GM12878 (cell line): Measurements from ENCODE around the gene PSMF1. TPM values are rescaled to one million over a fixed set of nuclear protein-coding genes. Genes with fewer than 3 reads are reported as not detected.

Experiments
- ATAC-seq: fragments of 200-7000 bp; cut with Tn5 transposase; 3 replicates; pipeline ENCODE4 v1.9.1; 2020; ENCODE audit warnings: mild to moderate bottlenecking, moderate library complexity
- BruUV-seq: library from RNA; stranded (reverse); fragments of 400-500 nt; replicated peaks from 2 replicates; lab custom pipeline; 2021; lab: Mats Ljungman, UMichigan
- CTCF ChIA-PET: fragments of 300-600 bp; sonication (Branson Sonifier 250); formaldehyde crosslinking; extraction: SDS; loops from one replicate; lab custom pipeline; 2021; ENCODE audit warnings: inconsistent platforms; lab: Yijun Ruan, JAX
- POLR2A ChIA-PET: fragments of 350-600 bp; formaldehyde crosslinking; extraction: SDS; loops from one replicate; lab custom pipeline; 2021; ENCODE audit warnings: inconsistent platforms; lab: Charles Lee
- RAD21 ChIA-PET: fragments of 300-600 bp; sonication (Branson Sonifier 250); formaldehyde crosslinking; loops from one replicate; lab custom pipeline; 2023; ENCODE audit warnings: antibody characterized with exemption; ENCODE audit not compliant: unreplicated experiment; lab: Charles Lee
- SMC1A ChIA-PET: fragments of 300-600 bp; sonication (Branson Sonifier 250); formaldehyde crosslinking; loops from one replicate; lab custom pipeline; 2023; ENCODE audit not compliant: unreplicated experiment, uncharacterized antibody; lab: Charles Lee
- DNase-seq: peaks from one replicate; pipeline ENCODE4 v3.0.0-alpha.2; 2011; ENCODE audit warnings: low read depth, low spot score
- FAIRE-seq: peaks from 3 replicates; lab custom pipeline; 2011; peaks lifted over from hg19 to GRCh38; lab: Jason Lieb, UNC
- H2AFZ ChIP-seq: 2 replicates; pipeline ENCODE4 v1.6.0; 2011; ENCODE audit warnings: low read depth, low read length, control low read depth; ENCODE audit not compliant: control insufficient read depth
- H3K27ac ChIP-seq: 2 replicates; pipeline ENCODE4 v1.5.1; 2011; ENCODE audit warnings: control low read depth; ENCODE audit not compliant: control insufficient read depth, insufficient read depth
- H3K27me3 ChIP-seq, 2 experiments: replicated peaks in 1 of 2; 2 replicates each; pipeline versions ENCODE4 v1.6.0 to v1.6.1; 2011; ENCODE audit warnings: low read length in 1 of 2; ENCODE audit not compliant: control insufficient read depth in 2 of 2, insufficient read depth in 2 of 2
- H3K36me3 ChIP-seq, 2 experiments: 2 replicates each; pipeline ENCODE4 v1.5.1; 2011; ENCODE audit warnings: low read length in 1 of 2; ENCODE audit not compliant: control insufficient read depth in 2 of 2, insufficient read depth in 2 of 2
- H3K4me1 ChIP-seq: 2 replicates; pipeline ENCODE4 v1.6.1; 2011; ENCODE audit warnings: mild to moderate bottlenecking, low read length, moderate library complexity, mixed read lengths; ENCODE audit not compliant: control insufficient read depth, insufficient read depth
- H3K4me2 ChIP-seq: 2 replicates; pipeline ENCODE4 v1.6.0; 2011; ENCODE audit warnings: control low read depth; ENCODE audit not compliant: control insufficient read depth, insufficient read depth
- H3K4me3 ChIP-seq: fragments of 200-600 bp; sonication (generic); 2 replicates; pipeline ENCODE4 v1.5.1; 2016
- H3K79me2 ChIP-seq: 2 replicates; pipeline ENCODE4 v1.6.0; 2011; ENCODE audit warnings: low read length; ENCODE audit not compliant: control insufficient read depth, insufficient read depth
- H3K9ac ChIP-seq: 2 replicates; pipeline ENCODE4 v1.8.0; 2011; ENCODE audit warnings: low read length, control low read depth, mixed read lengths; ENCODE audit not compliant: control insufficient read depth, insufficient read depth
- H3K9me3 ChIP-seq: replicated peaks from 3 replicates; pipeline ENCODE4 v1.5.1; 2011; ENCODE audit warnings: mild to moderate bottlenecking, low read length; ENCODE audit not compliant: control insufficient read depth, insufficient read depth
- H4K20me1 ChIP-seq: 2 replicates; pipeline ENCODE4 v1.6.0; 2011; ENCODE audit not compliant: control insufficient read depth, insufficient read depth
- NFXL1 ChIP-seq: fragments of 450-650 bp; IDR thresholded peaks from 2 replicates; pipeline ENCODE4 v1.6.1; 2017; ENCODE audit warnings: antibody characterized with exemption, mild to moderate bottlenecking, borderline replicate concordance
- RAD21 ChIP-seq: IDR thresholded peaks from 2 replicates; pipeline ENCODE4 v1.6.1; 2011; ENCODE audit warnings: mild to moderate bottlenecking, low read depth, low read length, moderate library complexity; ENCODE audit not compliant: insufficient read depth
- SREBF1 ChIP-seq: IDR thresholded peaks from 2 replicates; pipeline ENCODE4 v1.6.1; 2012; ENCODE audit warnings: mild to moderate bottlenecking, low read length
- SRF ChIP-seq, 2 experiments: IDR thresholded peaks; 2 replicates each; pipeline ENCODE4 v1.6.1; 2011; ENCODE audit warnings: low read depth in 2 of 2, low read length in 2 of 2, mild to moderate bottlenecking in 1 of 2, moderate library complexity in 1 of 2
- SUPT20H ChIP-seq: IDR thresholded peaks from 2 replicates; pipeline ENCODE4 v1.6.1; 2011; ENCODE audit warnings: low read depth, mild to moderate bottlenecking, low read length, moderate library complexity, borderline replicate concordance; ENCODE audit not compliant: control insufficient read depth
- ZBTB11 ChIP-seq: fragments of 450-650 bp; formaldehyde crosslinking; IDR thresholded peaks from 2 replicates; pipeline ENCODE4 v1.5.0; 2022; ENCODE audit warnings: mild to moderate bottlenecking, missing genetic modification characterization
- ZNF384 ChIP-seq: IDR thresholded peaks from 2 replicates; pipeline ENCODE4 v1.6.1; 2012; ENCODE audit warnings: low read depth, mild to moderate bottlenecking, low read length, improper control_type of control experiment, borderline replicate concordance
- ZNF592 ChIP-seq: fragments of 450-650 bp; IDR thresholded peaks from 2 replicates; pipeline ENCODE4 v1.6.1; 2017; ENCODE audit warnings: mild to moderate bottlenecking, moderate library complexity
- WGBS: methylation state at CpG from one replicate; pipeline ENCODE4 v1.1.6; 2016; ENCODE audit warnings: low lambda C conversion rate; ENCODE audit not compliant: insufficient replicate concordance, insufficient coverage; ENCODE audit errors: missing lambda C conversion rate; 5-methylcytosine and 5-hydroxymethylcytosine counted together
- in situ Hi-C: fragments of 300-500 bp; cut with MboI; formaldehyde crosslinking; loops from 9 replicates; pipeline ENCODE4 v1.14.3; 2018; ENCODE audit warnings: mixed read lengths
- intact Hi-C: fragments of 100-400 bp; cut with micrococcal nuclease; formaldehyde crosslinking; loops from one replicate; pipeline ENCODE4 v1.14.2; 2022; ENCODE audit not compliant: unreplicated experiment
- polyA plus RNA-seq, 11 experiments: library from polyadenylated mRNA; depleted of rRNA in 4 of 11; unstranded in 6 of 11; stranded (reverse) in 5 of 11; fragments of >200 nt; fragmentation: Nextera tagmentation in 4 of 11; fragmentation: Illumina TruSeq in 1 of 11; extraction: Ambion mirVana in 4 of 11; extraction: Trizol in 1 of 11; gene quantifications; 1 replicate in 1 of 11; 2 replicates in 10 of 11; pipeline versions ENCODE4 v1.2.1 to v1.2.3, GENCODE V29; 2011 to 2016; ENCODE audit warnings: inconsistent platforms in 2 of 11, missing spikeins in 2 of 11, low read depth in 1 of 11
- total RNA-seq, 4 experiments: library from RNA; depleted of rRNA in 3 of 4; stranded (reverse); fragments of >200 nt in 3 of 4; fragmentation: Illumina TruSeq in 1 of 4; extraction: Trizol in 1 of 4; gene quantifications; 2 replicates each; pipeline versions ENCODE4 v1.2.1 to v1.2.3, GENCODE V29; 2013 to 2021
- TF ChIP-seq, protein P1 (sequence below): IDR thresholded peaks from 2 replicates; pipeline ENCODE4 v1.6.1; 2012; ENCODE audit warnings: improper control_type of control experiment, low read depth, low read length; ENCODE audit not compliant: insufficient replicate concordance

PSMF1 gene
- total and polyA plus RNA-seq, 10 of the 15 experiments (the other 5 are each of a cell fraction or from before 2014, with no cell fraction given): 14.2 to 173 (median 40.6) TPM

GRCh38 chr20:1206366-1207148 lies 88.2 kb downstream of the PSMF1 start:
- intact Hi-C loops (no loop called here), in situ Hi-C loops (no loop called here)
- Histone ChIP-seq H3K36me3 (no peaks in the 10 kb centered on the region), H3K27me3 (no peaks in the 10 kb centered on the region; a peak in 1 of 4 replicates), H2AFZ (no peak overlapping the region), H3K4me1 (no peaks in the 10 kb centered on the region), H3K9me3 (no peaks in the 10 kb centered on the region), H3K79me2 (no peaks in the 10 kb centered on the region), H3K4me3 (no peak overlapping the region), H3K27ac (no peak overlapping the region), H3K9ac (no peak overlapping the region), H3K4me2 (no peak overlapping the region), H4K20me1 (no peaks in the 10 kb centered on the region)
- BruUV-seq: no TSS peak
- ChIA-PET CTCF (interaction anchor here (1.0 kb wide), 1 partner anchor 388 kb away, joined by 3 read pairs; no protein-coding TSS in a partner anchor), RAD21 (interaction anchor here (0.6 kb wide), 1 partner anchor 388 kb away, joined by 3 read pairs; no protein-coding TSS in a partner anchor), POLR2A (no interaction called here), SMC1A (no interaction called here)
- 59% methylated on average over 19 of the region's 19 CpGs for WGBS
- no peak for DNase-seq
- FAIRE-seq: no peak
- no peak for ATAC-seq
- no peak for TF ChIP-seq ZNF592
- TF ChIP-seq SREBF1: no peak
- TF ChIP-seq NFXL1: no peak
- no peak for TF ChIP-seq SUPT20H
- TF ChIP-seq, protein P1, sequence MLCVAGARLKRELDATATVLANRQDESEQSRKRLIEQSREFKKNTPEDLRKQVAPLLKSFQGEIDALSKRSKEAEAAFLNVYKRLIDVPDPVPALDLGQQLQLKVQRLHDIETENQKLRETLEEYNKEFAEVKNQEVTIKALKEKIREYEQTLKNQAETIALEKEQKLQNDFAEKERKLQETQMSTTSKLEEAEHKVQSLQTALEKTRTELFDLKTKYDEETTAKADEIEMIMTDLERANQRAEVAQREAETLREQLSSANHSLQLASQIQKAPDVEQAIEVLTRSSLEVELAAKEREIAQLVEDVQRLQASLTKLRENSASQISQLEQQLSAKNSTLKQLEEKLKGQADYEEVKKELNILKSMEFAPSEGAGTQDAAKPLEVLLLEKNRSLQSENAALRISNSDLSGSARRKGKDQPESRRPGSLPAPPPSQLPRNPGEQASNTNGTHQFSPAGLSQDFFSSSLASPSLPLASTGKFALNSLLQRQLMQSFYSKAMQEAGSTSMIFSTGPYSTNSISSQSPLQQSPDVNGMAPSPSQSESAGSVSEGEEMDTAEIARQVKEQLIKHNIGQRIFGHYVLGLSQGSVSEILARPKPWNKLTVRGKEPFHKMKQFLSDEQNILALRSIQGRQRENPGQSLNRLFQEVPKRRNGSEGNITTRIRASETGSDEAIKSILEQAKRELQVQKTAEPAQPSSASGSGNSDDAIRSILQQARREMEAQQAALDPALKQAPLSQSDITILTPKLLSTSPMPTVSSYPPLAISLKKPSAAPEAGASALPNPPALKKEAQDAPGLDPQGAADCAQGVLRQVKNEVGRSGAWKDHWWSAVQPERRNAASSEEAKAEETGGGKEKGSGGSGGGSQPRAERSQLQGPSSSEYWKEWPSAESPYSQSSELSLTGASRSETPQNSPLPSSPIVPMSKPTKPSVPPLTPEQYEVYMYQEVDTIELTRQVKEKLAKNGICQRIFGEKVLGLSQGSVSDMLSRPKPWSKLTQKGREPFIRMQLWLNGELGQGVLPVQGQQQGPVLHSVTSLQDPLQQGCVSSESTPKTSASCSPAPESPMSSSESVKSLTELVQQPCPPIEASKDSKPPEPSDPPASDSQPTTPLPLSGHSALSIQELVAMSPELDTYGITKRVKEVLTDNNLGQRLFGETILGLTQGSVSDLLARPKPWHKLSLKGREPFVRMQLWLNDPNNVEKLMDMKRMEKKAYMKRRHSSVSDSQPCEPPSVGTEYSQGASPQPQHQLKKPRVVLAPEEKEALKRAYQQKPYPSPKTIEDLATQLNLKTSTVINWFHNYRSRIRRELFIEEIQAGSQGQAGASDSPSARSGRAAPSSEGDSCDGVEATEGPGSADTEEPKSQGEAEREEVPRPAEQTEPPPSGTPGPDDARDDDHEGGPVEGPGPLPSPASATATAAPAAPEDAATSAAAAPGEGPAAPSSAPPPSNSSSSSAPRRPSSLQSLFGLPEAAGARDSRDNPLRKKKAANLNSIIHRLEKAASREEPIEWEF: no peak
- TF ChIP-seq ZNF384: no peak
- TF ChIP-seq RAD21: no peak
- TF ChIP-seq ZBTB11 (CRISPR knock-in tag): no peak
- TF ChIP-seq SRF (IDR thresholded peaks at IDR 0.05; ENCODE audit: low read depth in 2 of 2, low read length in 2 of 2): no peak
